ENCODE data around the gene TSACC. TPM values are rescaled to one million over a fixed set of nuclear protein-coding genes. Genes with fewer than 3 reads are reported as not detected.
"Not testable (repeated sequence)": the region's sequence is repeated elsewhere in the genome, so short reads cannot be mapped to it uniquely, and the experiment has no call there.

Gene TSACC
- total RNA-seq, 1 donor from 2014 or later = not detected

DNA sequence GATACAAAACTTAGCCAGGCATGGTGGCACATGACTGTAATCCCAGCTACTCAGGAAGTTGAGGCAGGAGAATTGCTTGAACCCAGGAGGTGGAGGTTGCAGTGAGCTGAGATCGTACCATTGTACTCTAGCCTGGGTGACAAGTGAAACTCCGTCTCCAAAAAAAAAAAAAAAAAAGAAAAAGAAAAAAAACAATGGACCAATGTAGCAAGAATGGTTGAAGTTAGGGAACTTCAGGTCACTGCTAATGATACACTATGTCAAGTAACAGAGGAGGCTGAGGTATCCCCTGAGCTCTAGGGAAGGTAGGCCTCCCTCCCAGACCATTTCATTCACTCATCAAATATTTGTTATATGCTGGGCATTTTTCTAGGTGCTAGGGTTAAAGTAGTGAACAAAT is 7.7 kb downstream of the TSACC start:
- not testable (repeated sequence) for DNase-seq (ENCODE audit: low read depth)

DNA sequence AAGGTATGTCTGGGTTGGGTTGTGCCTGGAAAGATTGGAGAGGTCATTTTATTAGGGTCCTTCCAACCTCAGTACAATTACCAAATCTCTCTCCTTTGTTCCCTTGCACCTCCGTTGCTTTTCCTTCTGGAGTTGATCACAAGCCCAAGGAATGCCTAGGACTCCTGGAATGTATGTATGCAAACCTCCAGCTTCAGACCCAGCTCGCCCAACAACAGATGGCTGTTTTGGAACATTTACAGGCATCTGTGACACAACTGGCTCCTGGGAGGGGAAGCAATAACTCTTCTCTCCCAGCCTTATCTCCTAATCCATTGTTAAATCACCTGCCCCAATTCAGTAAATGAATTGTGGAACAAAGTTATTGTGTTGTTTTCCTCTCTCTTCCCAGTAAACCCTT is 8.3 kb downstream of the TSACC start:
- peak; percentile 77 for DNase-seq (ENCODE audit: low read depth)

- no peak for DNase-seq (ENCODE audit: low read depth)
These were observed 9.0 kb downstream of the TSACC start for GRCh38 chr1:156347331-156347730.

DNA sequence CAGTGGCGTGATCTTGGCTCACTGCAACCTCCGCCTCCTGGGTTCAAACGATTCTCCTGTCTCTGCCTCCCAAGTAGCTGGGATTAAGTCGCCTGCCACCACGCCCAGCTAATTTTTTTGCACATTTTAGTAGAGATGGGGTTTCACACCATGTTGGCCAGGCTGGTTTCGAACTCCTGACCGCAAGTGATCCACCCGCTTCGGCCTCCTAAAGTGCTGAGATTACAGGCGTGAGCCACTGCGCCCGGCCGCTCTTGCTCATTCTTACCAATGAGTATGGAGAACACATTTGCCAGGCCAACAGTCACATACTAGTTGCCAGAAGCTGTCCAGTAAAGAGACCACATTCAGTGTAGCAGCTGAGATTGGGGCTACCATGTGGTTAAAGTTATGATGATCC is 14.2 kb downstream of the TSACC start:
- peak; percentile 17 for DNase-seq (ENCODE audit: low read depth)

DNA sequence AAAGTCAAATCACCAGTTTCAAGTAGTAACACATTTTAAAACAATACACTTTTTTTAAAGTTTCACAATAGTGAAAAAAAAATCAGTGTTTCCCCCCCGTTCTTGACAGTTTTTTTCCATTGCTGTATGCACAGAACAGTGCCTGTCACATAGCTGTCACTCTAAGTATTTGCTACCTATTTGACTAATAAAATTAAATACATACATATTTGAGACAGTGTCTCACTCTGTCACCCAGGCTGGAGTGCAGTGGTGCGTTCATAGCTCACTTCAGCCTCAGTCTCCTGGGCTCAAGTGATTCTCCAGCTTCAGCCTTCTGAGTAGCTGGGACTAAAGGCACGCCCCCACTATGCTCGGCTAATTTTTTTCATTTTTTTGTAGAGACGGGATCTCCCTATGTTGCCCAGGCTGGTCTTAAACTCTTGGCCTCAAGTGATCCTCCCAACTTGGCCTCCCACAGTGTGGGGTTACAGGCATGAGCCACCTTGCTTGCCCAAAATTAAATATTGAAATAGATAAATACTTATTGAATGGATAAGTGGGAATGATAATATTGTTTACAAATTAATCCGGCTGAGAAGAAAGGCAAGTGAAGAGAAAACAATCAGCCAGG is 18.0 kb downstream of the TSACC start:
- DNase-seq (ENCODE audit: low read depth) = no peak

- DNase-seq (ENCODE audit: low read depth) = peak; percentile 9
These were observed 18.7 kb downstream of the TSACC start for GRCh38 chr1:156356875-156357534.

- no peak for DNase-seq (ENCODE audit: low read depth)
These were observed 19.7 kb downstream of the TSACC start for GRCh38 chr1:156357977-156358376.

DNA sequence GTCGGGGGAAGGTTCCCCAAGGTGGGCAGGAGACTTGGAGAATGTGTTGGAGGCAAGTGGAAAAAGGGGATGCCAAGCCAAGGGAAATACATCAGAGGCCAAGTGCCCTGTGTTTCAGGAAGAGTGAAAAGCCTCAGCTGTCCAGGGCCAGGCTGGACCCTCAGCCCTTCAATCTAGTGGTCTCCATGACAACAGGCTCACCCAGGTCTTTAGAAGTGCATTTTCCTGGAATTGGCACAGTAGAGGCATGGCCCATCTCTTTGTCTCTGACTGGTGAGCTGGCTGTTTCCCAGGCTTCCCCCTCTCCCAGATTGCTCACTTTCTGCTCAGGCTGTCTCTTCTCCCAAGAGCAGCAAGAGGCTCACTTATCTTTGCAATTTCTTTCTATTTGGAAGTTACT is 20.3 kb downstream of the TSACC start:
- no peak for DNase-seq (ENCODE audit: low read depth)

GRCh38 chr1:156359249-156359648 is 20.9 kb downstream of the TSACC start:
- no peak for DNase-seq (ENCODE audit: low read depth)

- DNase-seq (ENCODE audit: low read depth) = peak; percentile 46
These were observed 21.6 kb downstream of the TSACC start for GRCh38 chr1:156359973-156360372.

- DNase-seq (ENCODE audit: low read depth) = no peak
These were observed 22.2 kb downstream of the TSACC start for GRCh38 chr1:156360534-156360933.

GRCh38 chr1:156365754-156366153 is 27.4 kb downstream of the TSACC start:
- DNase-seq (ENCODE audit: low read depth) = no peak

- DNase-seq (ENCODE audit: low read depth) = no peak
These were observed 28.2 kb downstream of the TSACC start for GRCh38 chr1:156366378-156367166.

GRCh38 chr1:156367383-156368156 is 29.2 kb downstream of the TSACC start:
- no peak for DNase-seq (ENCODE audit: low read depth)

- no peak for DNase-seq (ENCODE audit: low read depth)
These were observed 29.9 kb downstream of the TSACC start for GRCh38 chr1:156368157-156368658.

GRCh38 chr1:156368889-156369684 is 30.8 kb downstream of the TSACC start, which contains the start of gene RHBG:
Gene RHBG (plus strand): TSS chr1:156369211. CDS start chr1:156369250, 39 bp downstream.
- DNase-seq (ENCODE audit: low read depth) = peak; percentile 24

GRCh38 chr1:156369685-156370286 is 31.5 kb downstream of the TSACC start:
- DNase-seq (ENCODE audit: low read depth) = not testable (repeated sequence)

DNA sequence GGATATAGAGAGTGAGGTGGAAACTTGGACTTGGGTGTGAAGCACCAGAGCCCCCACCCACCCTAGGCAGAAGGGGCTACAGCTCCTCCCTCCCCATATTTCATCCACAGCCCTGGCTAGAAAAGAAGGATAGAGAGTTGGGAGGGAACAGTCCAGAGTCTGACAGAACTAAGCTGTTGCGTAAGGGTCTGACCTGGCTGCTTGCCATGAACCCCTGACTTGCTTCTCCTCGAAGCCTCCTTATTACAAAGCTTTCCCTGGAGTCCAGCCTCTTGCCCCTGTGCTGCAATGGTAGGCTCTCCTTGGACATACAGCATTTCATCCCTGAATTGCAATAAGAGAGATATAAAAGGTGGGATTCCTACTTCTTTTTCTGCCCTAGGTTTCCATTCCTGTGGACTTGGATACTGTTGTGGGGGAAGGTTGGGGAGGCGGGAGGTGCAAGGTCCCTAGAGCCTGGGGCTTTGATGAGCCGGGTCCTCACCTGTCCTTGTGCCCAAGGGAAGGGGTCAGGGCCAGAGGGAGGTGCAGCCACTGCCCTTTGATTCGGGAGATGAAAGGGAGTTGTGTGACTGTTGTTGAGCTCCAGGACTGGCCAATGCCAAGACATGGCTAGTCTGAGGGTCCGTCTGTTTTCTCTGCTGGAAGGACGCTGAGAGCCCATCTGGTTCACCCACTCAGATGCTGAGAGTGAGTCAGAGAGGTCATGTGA is 33.4 kb downstream of the TSACC start:
- DNase-seq (ENCODE audit: low read depth) = peak; percentile 21

DNA sequence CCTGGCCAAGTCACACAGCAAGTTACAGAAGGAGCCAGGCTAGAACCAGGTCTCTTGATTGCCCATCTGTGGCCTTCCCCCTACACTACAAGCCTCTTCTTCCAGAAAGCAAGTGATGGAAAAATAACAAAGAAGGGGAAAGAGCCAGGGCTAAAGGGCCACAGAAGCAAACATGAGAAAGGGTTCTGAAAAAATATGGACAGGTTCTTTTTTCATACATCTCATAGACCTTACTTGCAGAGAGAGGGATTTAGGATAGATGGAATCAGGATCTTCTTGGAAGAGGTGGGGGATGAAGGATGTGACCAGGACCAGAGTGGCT is 33.9 kb downstream of the TSACC start:
- no peak for DNase-seq (ENCODE audit: low read depth)

All from myocyte (in vitro differentiated cells).